HepG2 (cell line): Measurements from ENCODE around the gene TTC31. TPM values are rescaled to one million over a fixed set of nuclear protein-coding genes. Genes with fewer than 3 reads are reported as not detected.
A peak's percentile ranks its signal among the peaks of the same experiment; 100 is the strongest.

Experiments used
- AKAP8 ChIP-seq: sonication (generic); formaldehyde crosslinking; IDR thresholded peaks from 2 replicates; pipeline ENCODE4 v1.5.1; 2020; ENCODE audit warnings: mild to moderate bottlenecking, missing genetic modification reagents
- CBX5 ChIP-seq: sonication (generic); formaldehyde crosslinking; IDR thresholded peaks from 2 replicates; pipeline ENCODE4 v1.4.0; 2020; ENCODE audit warnings: missing genetic modification reagents, borderline replicate concordance
- HOXA5 ChIP-seq: sonication (generic); formaldehyde crosslinking; IDR thresholded peaks from 2 replicates; pipeline ENCODE4 v1.4.0; 2020; ENCODE audit warnings: missing genetic modification reagents
- HOXD1 ChIP-seq: sonication (generic); formaldehyde crosslinking; IDR thresholded peaks from 2 replicates; pipeline ENCODE4 v1.5.0; 2020; ENCODE audit warnings: missing genetic modification reagents
- JDP2 ChIP-seq: sonication (generic); formaldehyde crosslinking; IDR thresholded peaks from 2 replicates; pipeline ENCODE4 v1.8.1; 2022; ENCODE audit warnings: missing genetic modification reagents, borderline replicate concordance
- KDM4B ChIP-seq: sonication (generic); formaldehyde crosslinking; IDR thresholded peaks from 2 replicates; pipeline ENCODE4 v1.4.0; 2020; ENCODE audit warnings: missing genetic modification reagents
- NFE2L1 ChIP-seq: sonication (generic); formaldehyde crosslinking; IDR thresholded peaks from 2 replicates; pipeline ENCODE4 v1.4.0; 2020; ENCODE audit warnings: missing genetic modification reagents, mild to moderate bottlenecking, borderline replicate concordance
- NR1H2 ChIP-seq: sonication (generic); formaldehyde crosslinking; IDR thresholded peaks from 2 replicates; pipeline ENCODE4 v1.8.1; 2022; ENCODE audit warnings: low read depth, missing genetic modification reagents, borderline replicate concordance
- PHF21A ChIP-seq: sonication (generic); formaldehyde crosslinking; IDR thresholded peaks from 2 replicates; pipeline ENCODE4 v1.5.0; 2020; ENCODE audit warnings: mild to moderate bottlenecking, missing genetic modification reagents
- SAP130 ChIP-seq: IDR thresholded peaks from 2 replicates; pipeline ENCODE4 v1.6.1; 2016; ENCODE audit warnings: low read depth
- SNAPC4 ChIP-seq: sonication (generic); formaldehyde crosslinking; IDR thresholded peaks from 2 replicates; pipeline ENCODE4 v1.4.0; 2020; ENCODE audit warnings: mild to moderate bottlenecking, missing genetic modification reagents
- SRSF1 ChIP-seq: fragments of 200-400 bp; formaldehyde crosslinking; optimal IDR thresholded peaks from 2 replicates; pipeline ENCODE3; 2017; ENCODE audit warnings: mild to moderate bottlenecking, low read depth, low read length, moderate library complexity
- SRSF9 ChIP-seq: fragments of 200-400 bp; formaldehyde crosslinking; IDR thresholded peaks from 2 replicates; pipeline ENCODE4 v1.6.1; 2018; ENCODE audit warnings: borderline replicate concordance, mild to moderate bottlenecking, low read depth, low read length; ENCODE audit not compliant: insufficient read depth, poor library complexity, severe bottlenecking
- TFDP1 ChIP-seq: IDR thresholded peaks from 2 replicates; pipeline ENCODE4 v1.6.1; 2016; ENCODE audit warnings: missing compliant biosample characterization, missing genetic modification reagents, borderline replicate concordance
- YEATS4 ChIP-seq: sonication (generic); formaldehyde crosslinking; IDR thresholded peaks from 2 replicates; pipeline ENCODE4 v1.4.0; 2020; ENCODE audit warnings: missing genetic modification reagents, borderline replicate concordance
- ZFP1 ChIP-seq: IDR thresholded peaks from 2 replicates; pipeline ENCODE4 v1.6.1; 2016
- ZIK1 ChIP-seq: sonication (generic); formaldehyde crosslinking; IDR thresholded peaks from 2 replicates; pipeline ENCODE4 v1.5.0; 2020; ENCODE audit warnings: mild to moderate bottlenecking, low read depth, missing genetic modification reagents, borderline replicate concordance
- ZNF280B ChIP-seq: sonication (generic); formaldehyde crosslinking; IDR thresholded peaks from 2 replicates; pipeline ENCODE4 v1.5.0; 2020; ENCODE audit warnings: missing genetic modification reagents, mild to moderate bottlenecking, borderline replicate concordance
- ZNF75D ChIP-seq: sonication (generic); formaldehyde crosslinking; IDR thresholded peaks from 2 replicates; pipeline ENCODE4 v1.8.1; 2023; ENCODE audit warnings: missing genetic modification reagents, mild to moderate bottlenecking, borderline replicate concordance
- ZNF782 ChIP-seq: sonication (generic); formaldehyde crosslinking; IDR thresholded peaks from 2 replicates; pipeline ENCODE4 v1.4.0; 2020; ENCODE audit warnings: missing genetic modification reagents, mild to moderate bottlenecking, borderline replicate concordance
- ZNF790 ChIP-seq: sonication (generic); formaldehyde crosslinking; IDR thresholded peaks from 2 replicates; pipeline ENCODE4 v1.8.0; 2022; ENCODE audit warnings: missing genetic modification reagents, mild to moderate bottlenecking, borderline replicate concordance
- polyA plus RNA-seq, 8 experiments: library from polyadenylated mRNA; depleted of rRNA in 3 of 8; stranded (reverse) in 7 of 8; unstranded in 1 of 8; fragments of >200 nt; fragmentation: Illumina TruSeq in 4 of 8; extraction: Trizol in 4 of 8; gene quantifications; 2 replicates each; pipeline versions ENCODE4 v1.2.1 to v1.2.3, GENCODE V29; 2011 to 2016; ENCODE audit warnings: low read depth in 4 of 8, missing spikeins in 1 of 8, mixed read lengths in 1 of 8; ENCODE audit not compliant: insufficient read depth in 1 of 8
- total RNA-seq, 5 experiments: library from RNA; depleted of rRNA; stranded (reverse); fragments of >200 nt; fragmentation: Illumina TruSeq; extraction: Trizol; gene quantifications; 2 replicates each; pipeline ENCODE4 v1.2.3, GENCODE V29; 2016; ENCODE audit warnings: low read depth in 1 of 5

TTC31 gene
- total and polyA plus RNA-seq, 2 of the 13 experiments (the other 11 are each of a cell fraction or from before 2014, with no cell fraction given), result 28.3 to 39.5 TPM

- TF ChIP-seq SRSF1 (peak; percentile 53), ZIK1 (CRISPR knock-in tag) (peak; percentile 47; the same call in 1 of the 2 replicates), JDP2 (CRISPR knock-in tag) (no peak), NR1H2 (CRISPR knock-in tag) (no peak; the same call in 1 of the 2 replicates), PHF21A (CRISPR knock-in tag) (peak; percentile 88), YEATS4 (CRISPR knock-in tag) (peak; percentile 83), ZNF782 (peak; percentile 71; the same call in 1 of the 2 replicates), ZNF790 (CRISPR knock-in tag) (peak; percentile 66; the same call in 1 of the 2 replicates), ZFP1 (CRISPR knock-in tag) (no peak; the same call in 1 of the 2 replicates), HOXA5 (CRISPR knock-in tag) (peak; percentile 84), ZNF75D (CRISPR knock-in tag) (0 out of 2 replicates have a peak, but pooled peaks have one; percentile 83), KDM4B (CRISPR knock-in tag) (peak; percentile 14; the same call in 1 of the 2 replicates), SRSF9 (no peak), SNAPC4 (CRISPR knock-in tag) (peak; percentile 95), SAP130 (CRISPR knock-in tag) (peak; percentile 97), HOXD1 (CRISPR knock-in tag) (no peak; the same call in 1 of the 2 replicates), NFE2L1 (CRISPR knock-in tag) (0 out of 2 replicates have a peak, but pooled peaks have one; percentile 27), ZNF280B (CRISPR knock-in tag) (0 out of 2 replicates have a peak, but pooled peaks have one; percentile 8), AKAP8 (CRISPR knock-in tag) (no peak), TFDP1 (peak; percentile 43; the same call in 1 of the 2 replicates), CBX5 (CRISPR knock-in tag) (0 out of 2 replicates have a peak, but pooled peaks have one; percentile 83)
These were observed 46.7 kb downstream of the TTC31 start, which contains the start of the genes AUP1 and HTRA2 (continued) for GRCh38 chr2:74529357-74530238.
